Renal cortex interstitium (tissue), 11 donors: ENCODE results near the gene TSPAN15. TPM values are rescaled to one million over a fixed set of nuclear protein-coding genes. Genes with fewer than 3 reads are reported as not detected.

Source experiments
- DNase-seq, 11 donors: peaks; one replicate each; pipeline ENCODE4 v3.0.0-alpha.2; 2013; ENCODE audit warnings: low read depth in 9 of 11, low spot score in 4 of 11; ENCODE audit errors: extremely low read depth in 1 of 11
- polyA plus RNA-seq, 3 donors: library from polyadenylated mRNA; unstranded; fragments of 120-200 nt; gene quantifications; one replicate each; pipeline ENCODE4 v1.2.1, GENCODE V29; 2013; ENCODE audit not compliant: insufficient read length in 3 of 3

Gene TSPAN15
- polyA plus RNA-seq, 3 donors: 42.3 to 56.0 (median 46.8) TPM

GRCh38 chr10:69459101-69459790 is 8.0 kb downstream of the TSPAN15 start:
- DNase-seq: no peak

- no peak for DNase-seq
These were observed 8.8 kb downstream of the TSPAN15 start for GRCh38 chr10:69459893-69460575.

GRCh38 chr10:69460576-69461242 is 9.4 kb downstream of the TSPAN15 start:
- no peak for DNase-seq

- DNase-seq: no peak
These were observed 10.2 kb downstream of the TSPAN15 start for GRCh38 chr10:69461243-69462025.

- DNase-seq: no peak
These were observed 12.6 kb downstream of the TSPAN15 start for GRCh38 chr10:69463886-69464285.

GRCh38 chr10:69464401-69464800 is 13.1 kb downstream of the TSPAN15 start:
- DNase-seq: no peak

- DNase-seq: no peak
These were observed 13.6 kb downstream of the TSPAN15 start for GRCh38 chr10:69464801-69465401.

GRCh38 chr10:69465457-69466157 is 14.3 kb downstream of the TSPAN15 start:
- DNase-seq: no peak

- no peak for DNase-seq
These were observed 14.9 kb downstream of the TSPAN15 start for GRCh38 chr10:69466158-69466490.

- DNase-seq: no peak
These were observed 15.4 kb downstream of the TSPAN15 start for GRCh38 chr10:69466689-69467088.

GRCh38 chr10:69467928-69468750 is 16.9 kb downstream of the TSPAN15 start:
- DNase-seq: no peak

- DNase-seq: no peak
These were observed 17.5 kb downstream of the TSPAN15 start for GRCh38 chr10:69468751-69469089.

GRCh38 chr10:69469976-69470375 is 18.7 kb downstream of the TSPAN15 start:
- DNase-seq: no peak

GRCh38 chr10:69470463-69471384 is 19.5 kb downstream of the TSPAN15 start:
- DNase-seq: no peak

- DNase-seq: no peak
These were observed 20.9 kb downstream of the TSPAN15 start for GRCh38 chr10:69472142-69472541.

GRCh38 chr10:69472544-69472943 is 21.3 kb downstream of the TSPAN15 start:
- DNase-seq: no peak
